ENCODE results near the gene C1QL3. TPM values are rescaled to one million over a fixed set of nuclear protein-coding genes. Genes with fewer than 3 reads are reported as not detected.

The C1QL3 gene
- total and polyA plus RNA-seq, 2 of the 4 experiments (the other 2 are of a cell fraction), result not detected

- no peak overlapping the region for H4K91ac ChIP-seq (ENCODE audit: insufficient read depth, low read depth, low read length)
- no peaks in the 10 kb centered on the region for H3K79me1 ChIP-seq (ENCODE audit: low read depth in 1 of 2, low read length in 2 of 2)
- H2AK5ac ChIP-seq (ENCODE audit: low read depth, low read length), result no peak overlapping the region
- no peak overlapping the region for H3K14ac ChIP-seq (replicated peaks; ENCODE audit: low read depth, low read length)
- no peaks in the 10 kb centered on the region for H3K9me1 ChIP-seq (ENCODE audit: insufficient read depth, low read length)
- dilution Hi-C loops (cut with HindIII; ENCODE audit: low sequenced_read_pairs, unreplicated experiment), result no loop called here
- H2AK9ac ChIP-seq (replicated peaks; ENCODE audit: low read depth, low read length, poor library complexity), result no peak overlapping the region
- no peak overlapping the region for H3K4me2 ChIP-seq (ENCODE audit: low read depth, low read length)
- 85% methylated on average over 4 of the region's 11 CpGs; no CpG with 5 or more reads in 1 of the 2 experiments for WGBS, 2 experiments (ENCODE audit: extremely low coverage in 2 of 2, insufficient read length in 1 of 2)
- POLR2A ChIA-PET (ENCODE audit: unreplicated experiment), result no interaction called here
- no peak for DNase-seq
- no peaks in the 10 kb centered on the region for H4K20me1 ChIP-seq (ENCODE audit: insufficient read depth, low read length)
- no peak overlapping the region for H4K5ac ChIP-seq (ENCODE audit: low read depth, low read length)
- H4K8ac ChIP-seq (ENCODE audit: low read depth in 2 of 2, low read length in 2 of 2), result no peak overlapping the region
- no peak overlapping the region for H2BK20ac ChIP-seq (ENCODE audit: low read depth, low read length)
- in situ Hi-C loops (cut with MboI; ENCODE audit: low sequenced_read_pairs), result no loop called here
- H3K27ac ChIP-seq (ENCODE audit: insufficient read depth, low read length), result no peak overlapping the region
- no peaks in the 10 kb centered on the region for H3K27me3 ChIP-seq (ENCODE audit: control insufficient read depth, insufficient read depth, low read length)
- no TSS peak for BruUV-seq (replicated peaks)
- H3K56ac ChIP-seq (ENCODE audit: extremely low read depth, insufficient read depth, low read length), result no peak overlapping the region
- no peak overlapping the region for H3K23ac ChIP-seq (ENCODE audit: low read depth, low read length)
- CTCF ChIA-PET, result interaction anchor here (0.6 kb wide), 1 partner anchor 11 kb away, joined by 3 read pairs; no protein-coding TSS in a partner anchor
- H3K4me3 ChIP-seq (ENCODE audit: insufficient read depth, low read depth, low read length), result no peak overlapping the region
- no peaks in the 10 kb centered on the region for H3K9me3 ChIP-seq (ENCODE audit: control insufficient read depth, insufficient read depth, low read length)
- H3K9ac ChIP-seq (ENCODE audit: low read depth, low read length), result no peak overlapping the region
- H2BK5ac ChIP-seq (ENCODE audit: low read depth, low read length, poor library complexity, severe bottlenecking), result no peak overlapping the region
- no peak overlapping the region for H2BK120ac ChIP-seq (ENCODE audit: low read depth, low read length)
- intact Hi-C loops (cut with micrococcal nuclease), result no loop called here
- no peaks in the 10 kb centered on the region for H3K4me1 ChIP-seq (ENCODE audit: control insufficient read depth, insufficient read depth, low read length)
- H3K36me3 ChIP-seq (ENCODE audit: control insufficient read depth, insufficient read depth, low read length), result no peaks in the 10 kb centered on the region
- TF ChIP-seq MAFK (IDR thresholded peaks at IDR 0.05; ENCODE audit: low read depth, low read length), result no peak
- no peak for TF ChIP-seq BHLHE40 (IDR thresholded peaks at IDR 0.05; ENCODE audit: low read depth, low read length)
- TF ChIP-seq FOS (IDR thresholded peaks at IDR 0.05; ENCODE audit: low read depth, low read length), result no peak
- no peak for TF ChIP-seq CHD1 (IDR thresholded peaks at IDR 0.05; ENCODE audit: low read depth, low read length)
- no peak for TF ChIP-seq SMC3 (IDR thresholded peaks at IDR 0.05; ENCODE audit: low read depth, low read length)
- no peak for TF ChIP-seq MXI1 (IDR thresholded peaks at IDR 0.05; ENCODE audit: borderline replicate concordance, low read depth, low read length)
- TF ChIP-seq RFX5 (IDR thresholded peaks at IDR 0.05; ENCODE audit: low read depth, low read length), result no peak
- no peak overlapping the region for H3K18ac ChIP-seq (ENCODE audit: low read depth, low read length)
- no peak overlapping the region for H2AFZ ChIP-seq (replicated peaks; ENCODE audit: low read length, poor library complexity)
- no peak overlapping the region for H2BK15ac ChIP-seq (ENCODE audit: low read depth, low read length)
- ATAC-seq (ENCODE audit: low read depth), result no peak
- H3K4ac ChIP-seq (ENCODE audit: low read depth, low read length), result no peak overlapping the region
These were observed 38.3 kb downstream of the C1QL3 start for GRCh38 chr10:16483241-16483917.
